ENCODE data around the gene ARMC12.

Gene ARMC12

DNA sequence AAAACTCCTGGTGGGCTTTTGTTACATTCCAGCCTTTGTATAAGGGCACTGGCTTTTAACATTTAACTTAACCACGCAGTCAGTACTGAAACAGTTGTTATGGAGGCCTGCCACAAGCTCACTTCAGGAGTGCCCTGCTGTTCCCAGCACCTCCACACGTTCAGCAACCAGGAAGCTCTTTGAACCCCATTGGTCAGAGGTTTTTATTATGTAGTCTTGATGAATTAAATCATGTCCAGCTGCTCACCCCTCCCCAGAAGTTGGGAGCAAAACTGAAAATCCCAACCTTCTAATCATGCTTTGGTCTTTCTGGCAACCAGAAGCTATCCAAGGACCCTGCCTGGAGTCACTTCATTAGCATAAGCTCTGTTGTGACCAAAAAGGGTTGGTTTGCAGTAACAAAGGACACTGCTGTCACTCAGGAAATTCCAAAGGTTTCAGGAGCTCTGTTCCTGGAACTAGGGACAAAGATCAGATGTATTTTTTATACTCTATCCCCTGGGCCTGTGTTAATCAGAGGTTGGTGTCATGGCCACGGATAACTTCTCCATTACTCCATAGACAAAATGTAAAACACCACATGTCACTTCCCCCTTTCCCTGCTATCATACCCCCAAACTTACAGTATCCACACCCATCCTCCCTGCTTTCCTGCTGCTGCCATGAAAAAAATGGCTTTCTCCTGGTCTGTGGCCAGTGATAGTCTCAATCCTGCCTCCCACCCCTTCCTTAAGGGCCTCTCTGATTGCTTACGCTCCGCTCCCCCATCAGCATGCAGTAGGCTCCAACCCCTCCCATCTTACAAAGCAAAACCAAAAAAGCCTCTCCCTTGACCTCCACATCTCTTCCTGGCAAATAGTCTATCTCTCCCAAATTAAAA lies 3.1 kb downstream of the ARMC12 start:
- TF ChIP-seq GATA3 (IDR thresholded peaks at IDR 0.05; ENCODE audit: low read depth, low read length) (no peak), GATA2 (IDR thresholded peaks at IDR 0.05; ENCODE audit: low read depth, low read length) (no peak)

- TF ChIP-seq GATA2 (IDR thresholded peaks at IDR 0.05; ENCODE audit: low read depth, low read length) = no peak
- TF ChIP-seq GATA3 (IDR thresholded peaks at IDR 0.05; ENCODE audit: low read depth, low read length) = no peak
Measured at GRCh38 chr6:35742842-35743241, 6.0 kb downstream of the ARMC12 start.

DNA sequence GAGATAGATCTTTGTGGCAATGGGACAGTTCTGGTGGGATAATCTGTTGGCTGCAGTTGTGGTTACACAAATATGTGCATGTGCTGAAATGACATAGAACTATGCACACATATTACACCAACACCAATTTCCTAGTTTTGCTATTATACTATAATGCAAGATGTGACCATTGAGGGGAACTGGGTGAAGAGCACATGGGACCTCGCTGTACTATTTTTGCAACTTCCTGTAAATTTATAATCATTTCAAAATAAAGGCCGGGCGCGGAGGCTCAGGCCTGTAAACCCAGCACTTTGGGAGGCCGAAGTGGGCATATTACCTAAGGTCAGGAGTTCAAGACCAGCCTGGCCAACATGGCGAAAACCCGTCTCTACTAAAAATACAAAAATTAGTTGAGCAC lies 8.7 kb downstream of the ARMC12 start:
- TF ChIP-seq GATA2 (IDR thresholded peaks at IDR 0.05; ENCODE audit: low read depth, low read length) (no peak), GATA3 (IDR thresholded peaks at IDR 0.05; ENCODE audit: low read depth, low read length) (no peak)

- no peak for TF ChIP-seq GATA2 (IDR thresholded peaks at IDR 0.05; ENCODE audit: low read depth, low read length)
- no peak for TF ChIP-seq GATA3 (IDR thresholded peaks at IDR 0.05; ENCODE audit: low read depth, low read length)
Measured at GRCh38 chr6:35746516-35746915, 9.7 kb downstream of the ARMC12 start.

DNA sequence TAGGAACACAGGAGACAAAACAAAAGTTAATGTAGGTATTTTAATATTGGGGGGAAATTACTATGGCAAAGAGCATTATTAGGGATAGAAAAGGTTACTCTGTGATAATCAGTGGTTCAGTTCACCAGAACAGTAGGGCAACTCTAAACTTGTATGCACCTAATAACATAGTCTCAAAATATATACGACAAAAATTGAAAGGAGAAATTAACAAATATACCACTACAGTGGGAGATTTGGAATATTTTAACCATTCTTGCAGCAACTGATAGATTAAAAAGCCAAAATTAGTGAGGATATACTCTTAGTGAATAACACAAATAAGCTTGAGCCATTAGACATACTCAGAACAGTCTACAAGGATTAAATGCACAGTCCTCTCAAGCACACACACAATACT lies 11.0 kb downstream of the ARMC12 start:
- TF ChIP-seq GATA3 (IDR thresholded peaks at IDR 0.05; ENCODE audit: low read depth, low read length) = no peak
- TF ChIP-seq GATA2 (IDR thresholded peaks at IDR 0.05; ENCODE audit: low read depth, low read length) = no peak

DNA sequence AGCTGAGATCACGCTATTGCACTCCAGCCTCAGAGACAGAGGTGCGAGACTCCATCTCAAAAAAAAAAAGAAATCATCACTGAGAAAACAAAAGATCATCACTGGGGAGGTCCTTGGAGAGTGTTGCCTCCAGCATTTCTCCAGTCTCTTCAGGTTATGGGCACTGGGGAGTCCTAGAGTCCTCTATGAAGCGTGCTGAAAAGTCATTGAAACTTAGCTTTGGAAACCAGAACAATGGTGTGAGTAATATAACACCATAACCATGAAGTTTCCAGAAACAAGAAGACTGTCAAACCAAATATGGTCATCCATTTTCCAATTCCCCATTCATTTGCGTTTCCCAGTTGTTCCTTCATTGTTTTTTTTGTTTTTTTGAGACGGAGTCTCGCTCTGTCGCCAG lies 13.7 kb downstream of the ARMC12 start:
- no peak for TF ChIP-seq GATA3 (IDR thresholded peaks at IDR 0.05; ENCODE audit: low read depth, low read length)
- TF ChIP-seq GATA2 (IDR thresholded peaks at IDR 0.05; ENCODE audit: low read depth, low read length) = no peak

GRCh38 chr6:35751594-35751993 lies 14.8 kb downstream of the ARMC12 start:
- TF ChIP-seq GATA3 (IDR thresholded peaks at IDR 0.05; ENCODE audit: low read depth, low read length) = no peak
- no peak for TF ChIP-seq GATA2 (IDR thresholded peaks at IDR 0.05; ENCODE audit: low read depth, low read length)

DNA sequence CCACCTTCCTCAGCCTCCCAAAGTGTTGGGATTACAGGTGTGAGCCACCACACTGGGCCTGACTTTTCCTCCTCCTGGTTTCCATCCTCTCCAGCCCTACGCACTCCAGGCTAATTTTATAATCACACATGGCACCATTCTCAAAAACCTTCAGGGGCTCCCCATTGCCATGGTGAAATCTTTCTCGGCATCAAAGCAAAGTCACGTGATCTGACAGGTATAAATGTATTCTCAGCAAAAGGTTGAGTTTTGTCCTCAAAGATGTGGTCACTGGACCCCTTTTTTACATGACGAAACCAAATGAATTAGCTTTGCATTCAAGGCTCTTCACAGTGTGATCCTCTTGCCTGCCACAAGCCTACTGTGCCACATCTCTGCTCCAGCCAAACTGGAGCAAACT lies 15.5 kb downstream of the ARMC12 start:
- TF ChIP-seq GATA2 (IDR thresholded peaks at IDR 0.05; ENCODE audit: low read depth, low read length) (no peak), GATA3 (IDR thresholded peaks at IDR 0.05; ENCODE audit: low read depth, low read length) (no peak)

DNA sequence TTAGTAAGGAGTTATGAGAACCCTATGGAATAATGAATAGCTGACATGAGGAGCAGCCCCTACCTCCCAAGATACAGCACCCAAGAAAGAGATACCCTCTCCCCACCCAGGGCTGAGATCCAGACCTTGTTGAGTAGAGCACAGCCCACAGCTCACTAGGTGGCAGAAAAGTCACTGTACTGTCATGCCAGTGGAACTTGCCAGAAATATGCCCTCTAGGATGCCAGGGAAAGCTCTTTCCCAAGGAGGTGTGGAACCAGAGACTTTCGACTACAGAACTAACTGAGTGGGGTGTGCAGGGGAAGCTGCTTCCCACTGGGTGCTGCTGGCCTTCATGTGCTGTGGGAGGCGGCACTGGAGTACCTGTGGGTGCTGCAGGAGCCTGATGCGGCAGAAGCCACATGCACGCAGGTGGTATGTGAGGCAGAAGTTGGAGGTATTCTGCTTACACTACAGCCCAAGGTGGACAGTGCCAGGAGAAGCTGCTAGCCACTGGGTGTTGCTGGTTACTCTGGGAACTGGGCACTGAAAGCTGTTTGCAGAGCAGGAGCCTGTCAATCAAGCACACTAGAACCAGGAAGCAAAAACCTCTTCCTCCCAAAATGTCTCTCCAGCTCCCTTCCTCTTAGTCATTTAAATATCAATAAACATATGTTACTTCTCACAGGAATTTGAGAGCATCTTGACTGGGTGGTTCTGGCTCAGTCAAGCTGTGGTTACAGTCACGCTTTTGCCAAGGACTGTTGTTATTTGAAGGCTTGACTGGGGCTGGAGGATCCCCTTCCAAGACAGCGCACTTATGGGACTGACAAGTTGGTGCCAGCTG lies 17.8 kb downstream of the ARMC12 start:
- TF ChIP-seq GATA2 (IDR thresholded peaks at IDR 0.05; ENCODE audit: low read depth, low read length) (no peak), GATA3 (IDR thresholded peaks at IDR 0.05; ENCODE audit: low read depth, low read length) (no peak)

DNA sequence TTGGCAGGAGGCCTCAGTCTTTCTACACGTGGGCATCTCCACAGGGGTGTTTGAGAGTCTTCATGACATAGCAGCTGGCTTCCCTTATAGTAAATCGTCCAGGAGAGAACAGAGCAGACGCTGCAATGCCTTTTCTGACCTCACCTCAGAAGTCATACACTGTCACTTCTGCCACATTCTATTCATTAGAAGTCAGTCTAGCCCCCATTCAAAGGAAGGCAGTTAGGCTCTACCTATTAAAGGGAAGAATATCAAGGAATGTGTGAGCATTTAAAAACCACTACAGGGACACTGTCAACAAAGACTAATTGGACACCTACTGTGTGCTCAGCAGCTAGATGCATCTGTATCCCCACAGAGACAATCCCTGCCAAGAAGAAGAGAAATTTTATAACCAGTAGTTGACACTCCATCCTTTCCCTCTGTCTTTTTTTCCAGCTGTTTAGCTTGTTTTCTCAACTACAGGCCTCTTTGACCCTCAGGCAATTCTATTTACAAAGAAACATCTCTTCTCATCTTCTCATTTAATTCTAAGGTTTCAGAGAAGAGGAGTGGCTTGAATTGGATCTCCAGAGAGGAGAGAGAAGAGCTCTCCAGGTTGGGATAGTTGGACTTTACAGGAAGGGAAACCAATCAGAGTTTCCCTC lies 18.6 kb downstream of the ARMC12 start:
- no peak for TF ChIP-seq GATA2 (IDR thresholded peaks at IDR 0.05; ENCODE audit: low read depth, low read length)
- TF ChIP-seq GATA3 (IDR thresholded peaks at IDR 0.05; ENCODE audit: low read depth, low read length) = no peak

- no peak for TF ChIP-seq GATA2 (IDR thresholded peaks at IDR 0.05; ENCODE audit: low read depth, low read length)
- TF ChIP-seq GATA3 (IDR thresholded peaks at IDR 0.05; ENCODE audit: low read depth, low read length) = no peak
Measured at GRCh38 chr6:35757456-35758123, 20.8 kb downstream of the ARMC12 start.

DNA sequence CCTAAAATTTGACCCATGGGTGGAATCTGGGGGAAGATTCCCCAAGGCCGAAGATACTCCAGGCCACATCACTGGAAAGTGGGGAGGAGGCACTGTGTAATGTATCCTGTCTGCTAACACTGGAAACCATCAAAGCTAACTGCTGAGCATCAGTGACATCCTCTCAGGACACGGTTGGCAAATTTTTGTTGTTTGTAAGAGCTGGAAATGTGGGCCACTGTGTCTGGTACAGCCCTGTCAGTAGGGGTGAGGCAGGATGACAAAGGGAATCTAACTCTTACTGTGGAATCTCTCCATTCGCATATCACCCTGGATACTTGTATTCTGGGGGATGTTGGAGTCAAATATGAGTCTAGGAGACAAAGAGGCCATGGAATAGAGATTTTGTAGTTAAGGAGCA lies 22.6 kb downstream of the ARMC12 start:
- TF ChIP-seq GATA2 (IDR thresholded peaks at IDR 0.05; ENCODE audit: low read depth, low read length) (no peak), GATA3 (IDR thresholded peaks at IDR 0.05; ENCODE audit: low read depth, low read length) (no peak)

DNA sequence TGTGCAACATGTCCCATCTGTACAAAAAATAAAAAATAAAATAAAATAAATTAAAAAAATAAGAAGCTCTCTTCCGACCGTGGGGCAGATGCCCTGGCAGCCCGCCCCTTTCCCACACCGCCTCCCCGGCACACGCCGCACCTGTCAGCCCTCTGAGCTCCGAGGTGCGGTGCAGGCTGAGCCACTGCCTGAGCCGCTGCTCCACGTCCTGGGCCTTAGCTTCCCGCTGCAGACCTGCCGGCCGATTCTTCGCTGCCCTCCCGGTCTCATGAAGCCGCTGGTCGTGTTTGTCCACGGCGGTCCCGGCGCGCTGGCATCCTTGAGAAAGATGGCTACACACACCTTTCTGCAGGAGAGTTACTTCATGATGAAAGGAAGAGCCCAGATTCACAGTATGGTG lies 28.9 kb downstream of the ARMC12 start:
- TF ChIP-seq GATA3 (IDR thresholded peaks at IDR 0.05; ENCODE audit: low read depth, low read length) (no peak), GATA2 (IDR thresholded peaks at IDR 0.05; ENCODE audit: low read depth, low read length) (no peak)

GRCh38 chr6:35769211-35769610 lies 32.4 kb downstream of the ARMC12 start:
- no peak for TF ChIP-seq GATA2 (IDR thresholded peaks at IDR 0.05; ENCODE audit: low read depth, low read length)
- no peak for TF ChIP-seq GATA3 (IDR thresholded peaks at IDR 0.05; ENCODE audit: low read depth, low read length)

Measured in SH-SY5Y (cell line).